ENCODE measurements around the gene C2orf66.

The C2orf66 gene

DNA sequence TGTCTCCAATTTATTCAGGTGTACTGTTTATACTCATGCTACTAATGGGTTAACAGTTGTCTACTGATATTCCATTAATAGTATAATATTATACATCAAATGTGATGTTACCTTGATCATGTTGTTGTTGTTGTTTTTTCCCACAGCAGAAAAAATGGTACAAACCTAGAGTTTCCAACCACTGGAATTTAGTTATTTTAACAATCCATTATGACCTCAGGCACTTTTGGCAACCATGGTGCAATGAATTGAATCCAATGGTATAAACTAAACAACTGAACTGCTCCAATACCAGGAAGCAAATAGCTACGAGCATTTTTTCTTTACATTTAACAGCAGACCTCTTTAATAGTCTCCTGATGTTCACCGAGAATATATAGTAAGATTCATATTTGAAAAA lies 31.0 kb upstream of the C2orf66 start:
- no peak for DNase-seq (ENCODE audit: low read depth)
- no peak overlapping the region for H3K4me3 ChIP-seq (ENCODE audit: low read depth, low read length)
- TF ChIP-seq, protein P1, sequence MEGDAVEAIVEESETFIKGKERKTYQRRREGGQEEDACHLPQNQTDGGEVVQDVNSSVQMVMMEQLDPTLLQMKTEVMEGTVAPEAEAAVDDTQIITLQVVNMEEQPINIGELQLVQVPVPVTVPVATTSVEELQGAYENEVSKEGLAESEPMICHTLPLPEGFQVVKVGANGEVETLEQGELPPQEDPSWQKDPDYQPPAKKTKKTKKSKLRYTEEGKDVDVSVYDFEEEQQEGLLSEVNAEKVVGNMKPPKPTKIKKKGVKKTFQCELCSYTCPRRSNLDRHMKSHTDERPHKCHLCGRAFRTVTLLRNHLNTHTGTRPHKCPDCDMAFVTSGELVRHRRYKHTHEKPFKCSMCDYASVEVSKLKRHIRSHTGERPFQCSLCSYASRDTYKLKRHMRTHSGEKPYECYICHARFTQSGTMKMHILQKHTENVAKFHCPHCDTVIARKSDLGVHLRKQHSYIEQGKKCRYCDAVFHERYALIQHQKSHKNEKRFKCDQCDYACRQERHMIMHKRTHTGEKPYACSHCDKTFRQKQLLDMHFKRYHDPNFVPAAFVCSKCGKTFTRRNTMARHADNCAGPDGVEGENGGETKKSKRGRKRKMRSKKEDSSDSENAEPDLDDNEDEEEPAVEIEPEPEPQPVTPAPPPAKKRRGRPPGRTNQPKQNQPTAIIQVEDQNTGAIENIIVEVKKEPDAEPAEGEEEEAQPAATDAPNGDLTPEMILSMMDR (IDR thresholded peaks at IDR 0.05; ENCODE audit: insufficient read depth, low read depth, low read length, missing control alignments): no peak

DNA sequence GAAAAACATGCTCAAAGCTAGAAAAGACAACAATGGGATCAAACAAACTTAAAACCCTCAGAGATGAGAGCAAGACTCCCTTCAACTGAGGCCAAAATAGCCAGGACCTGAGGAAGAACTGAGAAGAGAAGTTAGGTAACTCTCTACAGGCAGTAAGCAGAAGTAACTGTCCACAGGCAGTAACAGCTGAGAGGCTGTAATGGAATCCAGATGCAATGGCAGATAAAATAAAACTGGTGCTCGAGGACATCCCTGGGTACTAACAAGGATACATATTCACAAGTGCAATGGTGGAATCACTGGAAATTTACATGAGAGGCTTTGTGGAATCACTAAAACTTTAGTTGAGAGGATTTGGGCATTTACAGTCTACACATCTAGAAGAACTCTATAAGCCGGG lies 30.4 kb upstream of the C2orf66 start:
- no peak overlapping the region for H3K4me3 ChIP-seq (ENCODE audit: low read depth, low read length)
- TF ChIP-seq, protein P1 (IDR thresholded peaks at IDR 0.05; ENCODE audit: insufficient read depth, low read depth, low read length, missing control alignments): no peak
- no peak for DNase-seq (ENCODE audit: low read depth)

DNA sequence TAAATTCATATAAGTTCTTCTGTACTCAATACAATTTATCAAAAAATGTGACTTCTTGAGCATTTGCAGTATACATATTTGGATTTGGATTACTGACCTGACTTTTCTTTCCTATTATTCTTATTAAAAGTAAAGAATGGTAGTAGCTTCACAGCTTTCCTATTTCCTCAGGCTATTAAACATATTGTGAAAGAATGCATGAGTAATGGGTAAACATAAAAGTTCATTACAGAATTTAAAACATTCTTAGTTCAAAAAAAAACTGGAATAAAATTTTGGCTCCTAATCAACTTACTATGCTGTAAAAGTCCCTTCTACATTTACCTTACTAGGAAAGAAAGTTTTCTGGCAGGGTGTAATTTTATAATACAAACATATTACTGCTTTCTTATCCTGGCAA lies 27.3 kb upstream of the C2orf66 start:
- no peak for DNase-seq (ENCODE audit: low read depth)
- TF ChIP-seq, protein P1 (IDR thresholded peaks at IDR 0.05; ENCODE audit: insufficient read depth, low read depth, low read length, missing control alignments): no peak
- no peak overlapping the region for H3K4me3 ChIP-seq (ENCODE audit: low read depth, low read length)

DNA sequence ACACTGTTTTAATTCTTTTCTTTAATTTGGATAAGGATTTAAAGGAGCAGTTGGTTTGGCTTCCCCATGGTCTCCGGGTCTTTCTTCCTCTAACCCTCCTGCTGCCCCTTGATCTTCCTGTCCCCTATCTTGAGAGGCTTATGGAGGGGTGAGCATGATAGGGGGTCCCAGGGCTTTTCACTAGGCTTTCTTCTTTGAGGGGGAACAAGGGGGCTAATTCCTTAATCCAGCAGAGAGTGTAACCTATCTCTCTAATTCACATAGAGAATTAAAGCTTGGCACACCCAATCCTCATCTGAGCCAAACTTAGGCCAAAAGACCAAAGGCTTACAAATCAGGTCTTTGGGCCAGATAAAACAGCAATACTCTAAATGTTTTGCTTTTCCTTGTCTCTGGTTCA lies 21.5 kb upstream of the C2orf66 start:
- DNase-seq (ENCODE audit: low read depth): no peak
- no peak overlapping the region for H3K4me3 ChIP-seq (ENCODE audit: low read depth, low read length)
- TF ChIP-seq, protein P1 (IDR thresholded peaks at IDR 0.05; ENCODE audit: insufficient read depth, low read depth, low read length, missing control alignments): no peak

DNA sequence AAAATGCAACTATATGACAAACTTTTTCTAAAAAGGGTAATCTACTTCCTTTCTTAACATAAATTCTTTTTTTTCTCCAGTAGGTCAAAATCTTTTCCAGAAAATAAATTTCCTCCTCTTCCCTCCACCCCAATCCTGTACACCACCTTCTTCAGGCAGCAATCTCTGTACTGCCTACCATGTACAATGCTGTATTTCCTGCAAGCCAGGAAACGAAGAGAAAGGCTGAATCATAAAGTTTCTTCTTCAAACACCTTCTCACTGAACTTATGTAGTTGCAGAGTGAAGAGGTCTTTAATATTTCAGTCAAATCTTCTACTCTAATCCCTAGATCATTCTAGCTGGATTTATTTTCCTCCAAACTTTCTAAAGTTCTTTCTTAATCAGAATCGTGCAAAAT lies 18.2 kb upstream of the C2orf66 start:
- DNase-seq (ENCODE audit: low read depth): no peak
- TF ChIP-seq, protein P1 (IDR thresholded peaks at IDR 0.05; ENCODE audit: insufficient read depth, low read depth, low read length, missing control alignments): no peak
- no peak overlapping the region for H3K4me3 ChIP-seq (ENCODE audit: low read depth, low read length)

DNA sequence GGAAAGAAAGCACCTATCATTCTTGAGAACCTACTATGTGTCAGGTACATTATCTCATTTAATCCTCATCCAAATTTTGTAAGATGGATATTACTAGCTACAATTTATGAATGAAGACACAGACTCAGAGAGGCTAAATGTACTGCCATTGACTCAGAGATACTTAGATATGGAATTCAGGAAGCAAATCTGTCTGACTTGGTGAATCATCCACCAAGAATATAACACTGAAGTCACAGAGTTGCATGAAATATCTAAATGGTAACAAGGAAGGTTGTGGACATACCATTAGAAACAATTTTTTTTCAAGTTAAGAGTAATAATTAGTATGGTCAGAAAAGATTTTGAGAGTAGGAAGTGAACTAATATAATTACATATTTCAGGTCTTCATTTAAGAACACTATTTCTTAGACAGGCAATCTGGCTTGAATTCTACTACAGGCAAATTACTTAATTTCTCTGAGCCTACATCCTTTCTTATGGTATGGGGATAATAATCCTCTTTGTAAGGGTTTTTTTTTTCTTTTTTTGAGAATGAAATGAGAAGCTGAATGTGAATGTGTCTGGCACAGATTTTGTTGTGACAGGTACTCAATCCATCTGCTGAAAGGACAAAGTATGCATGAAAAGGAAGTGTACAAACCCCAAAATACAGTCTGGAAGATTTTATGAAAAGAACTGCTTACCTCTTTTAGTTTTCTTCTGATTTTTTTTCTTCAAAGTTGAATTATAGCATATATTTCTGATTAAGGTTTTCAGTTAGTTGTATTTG lies 14.8 kb upstream of the C2orf66 start:
- no peak for DNase-seq (ENCODE audit: low read depth)
- TF ChIP-seq, protein P1 (IDR thresholded peaks at IDR 0.05; ENCODE audit: insufficient read depth, low read depth, low read length, missing control alignments): no peak

DNA sequence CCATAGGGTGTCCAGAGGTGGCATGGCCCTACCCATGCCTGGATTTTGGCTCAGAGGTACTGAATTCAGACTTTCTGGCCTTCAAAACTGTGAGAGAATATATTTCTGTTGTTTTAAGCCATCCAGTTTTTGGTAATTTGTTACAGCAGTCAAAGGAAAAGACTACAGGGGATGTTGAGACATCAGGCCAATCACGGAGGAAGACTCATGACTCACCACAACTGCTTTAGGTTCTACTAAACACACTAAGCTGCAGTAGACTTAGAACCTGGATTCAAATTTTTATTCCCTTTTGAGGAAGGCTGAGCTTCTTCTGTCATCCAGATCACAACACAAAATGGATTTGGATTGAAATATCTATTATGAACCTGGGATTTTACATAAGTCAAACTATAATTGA lies 12.0 kb upstream of the C2orf66 start:
- no peak overlapping the region for H3K4me3 ChIP-seq (ENCODE audit: low read depth, low read length)
- no peak for DNase-seq (ENCODE audit: low read depth)
- TF ChIP-seq, protein P1 (IDR thresholded peaks at IDR 0.05; ENCODE audit: insufficient read depth, low read depth, low read length, missing control alignments): no peak

More for the DNA sequence above, 14.8 kb upstream of the C2orf66 start:
- no peak overlapping the region for H3K4me3 ChIP-seq (ENCODE audit: low read depth, low read length)

Data from GM12865 (cell line).